B cell (primary cell): ENCODE results near the gene SLC30A3. TPM values are rescaled to one million over a fixed set of nuclear protein-coding genes. Genes with fewer than 3 reads are reported as not detected.

ENCODE experiments used
- ATAC-seq: fragments of 200-7000 bp; cut with Tn5 transposase; one replicate; pipeline ENCODE4 v1.10.0; 2021; ENCODE audit warnings: low read depth, mild to moderate bottlenecking, moderate number of reproducible peaks, moderate library complexity
- CTCF ChIA-PET: fragments of 350-600 bp; sonication (Branson Sonifier 250); formaldehyde crosslinking; loops from one replicate; lab custom pipeline; 2021; ENCODE audit warnings: antibody characterized with exemption, inconsistent platforms; lab: Charles Lee
- POLR2A ChIA-PET: fragments of 350-600 bp; sonication (Branson Sonifier 250); formaldehyde crosslinking; loops from one replicate; lab custom pipeline; 2021; ENCODE audit warnings: antibody characterized with exemption; lab: Charles Lee
- DNase-seq: peaks from one replicate; pipeline ENCODE4 v3.0.0; 2013
- H2AFZ ChIP-seq: 2 replicates; pipeline ENCODE4 v1.6.1; 2012; ENCODE audit warnings: mild to moderate bottlenecking, low read depth, low read length; ENCODE audit not compliant: insufficient read depth, poor library complexity, severe bottlenecking
- H3K27ac ChIP-seq, 2 donors: 1 replicate in 1 of 2; 2 replicates in 1 of 2; pipeline ENCODE4 v1.5.1; 2012 to 2013; ENCODE audit warnings: low read length in 2 of 2, mild to moderate bottlenecking in 2 of 2, moderate library complexity in 1 of 2
- H3K27me3 ChIP-seq, 4 experiments: fragments of 200-600 bp in 1 of 4; sonication (generic) in 1 of 4; replicated peaks in 1 of 4; 1 replicate in 2 of 4; 2 replicates in 2 of 4; pipeline versions ENCODE4 v1.6.1 to v1.7.0; 2013 to 2016; ENCODE audit warnings: low read length in 3 of 4, mild to moderate bottlenecking in 2 of 4, mixed read lengths in 1 of 4, moderate library complexity in 1 of 4; ENCODE audit not compliant: insufficient read depth in 4 of 4, control insufficient read depth in 3 of 4; ENCODE audit errors: control extremely low read depth in 1 of 4
- H3K36me3 ChIP-seq, 2 experiments: replicated peaks in 1 of 2; 1 replicate in 1 of 2; 2 replicates in 1 of 2; pipeline versions ENCODE4 v1.6.1 to v1.7.1; 2013; ENCODE audit warnings: low read length in 1 of 2; ENCODE audit not compliant: insufficient read depth in 2 of 2, control insufficient read depth in 1 of 2; ENCODE audit errors: control extremely low read depth in 1 of 2, extremely low read depth in 1 of 2
- H3K4me1 ChIP-seq, 2 donors: fragments of 200-600 bp in 1 of 2; sonication (generic) in 1 of 2; 1 replicate in 1 of 2; 2 replicates in 1 of 2; pipeline versions ENCODE4 v1.5.1 to v1.6.1; 2013 to 2017; ENCODE audit warnings: low read length in 2 of 2; ENCODE audit not compliant: control insufficient read depth in 2 of 2, insufficient read depth in 2 of 2
- H3K4me2 ChIP-seq: replicated peaks from 2 replicates; pipeline ENCODE3; 2012; ENCODE audit warnings: mild to moderate bottlenecking, low read depth, low read length; ENCODE audit not compliant: poor library complexity, severe bottlenecking
- H3K4me3 ChIP-seq, 5 experiments: fragments of 200-600 bp in 1 of 5; sonication (generic) in 1 of 5; 1 replicate in 3 of 5; 2 replicates in 2 of 5; pipeline versions ENCODE4 v1.5.1 to v1.7.0; 2011 to 2016; ENCODE audit warnings: low read length in 4 of 5, mild to moderate bottlenecking in 4 of 5, low read depth in 2 of 5, control low read depth in 1 of 5, moderate library complexity in 1 of 5; ENCODE audit not compliant: insufficient read depth in 1 of 5; ENCODE audit errors: control extremely low read depth in 1 of 5, extremely low read depth in 1 of 5
- H3K79me2 ChIP-seq: fragments of 200-600 bp; sonication (generic); one replicate; pipeline ENCODE4 v1.6.0; 2016; ENCODE audit warnings: low read length; ENCODE audit not compliant: control insufficient read depth, insufficient read depth
- H3K9ac ChIP-seq: fragments of 200-600 bp; sonication (generic); 2 replicates; pipeline ENCODE4 v1.6.1; 2017; ENCODE audit warnings: mild to moderate bottlenecking, low read length, moderate library complexity
- H3K9me3 ChIP-seq, 3 donors: one replicate each; pipeline versions ENCODE4 v1.6.1 to v1.7.1; 2013; ENCODE audit warnings: low read length in 2 of 3; ENCODE audit not compliant: control insufficient read depth in 2 of 3, insufficient read depth in 1 of 3; ENCODE audit errors: control extremely low read depth in 1 of 3
- H4K20me1 ChIP-seq: 2 replicates; pipeline ENCODE4 v1.6.0; 2012; ENCODE audit warnings: mild to moderate bottlenecking, low read length; ENCODE audit not compliant: insufficient read depth, control insufficient read depth, poor library complexity, severe bottlenecking
- H3K27ac Mint-ChIP-seq: one replicate; pipeline ENCODE4 v1.8.0; 2021; ENCODE audit warnings: mixed read lengths
- H3K27me3 Mint-ChIP-seq: one replicate; pipeline ENCODE4 v1.8.0; 2021; ENCODE audit warnings: mixed read lengths
- H3K4me1 Mint-ChIP-seq: one replicate; pipeline ENCODE4 v1.8.0; 2021; ENCODE audit warnings: mixed read lengths
- H3K4me3 Mint-ChIP-seq: one replicate; pipeline ENCODE4 v1.8.0; 2021; ENCODE audit warnings: mixed read lengths
- H3K9me3 Mint-ChIP-seq: one replicate; pipeline ENCODE4 v1.8.0; 2022; ENCODE audit warnings: mixed read lengths; ENCODE audit not compliant: insufficient read depth
- CTCF ChIP-seq: fragments of 200-600 bp; IDR thresholded peaks from one replicate; pipeline ENCODE4 v1.8.0; 2022; ENCODE audit warnings: antibody characterized with exemption, mild to moderate bottlenecking
- EZH2 ChIP-seq: IDR thresholded peaks from 2 replicates; pipeline ENCODE4 v1.6.1; 2012; ENCODE audit warnings: borderline replicate concordance, low read depth, mild to moderate bottlenecking, moderate library complexity, low read length; ENCODE audit not compliant: insufficient read depth, poor library complexity, severe bottlenecking
- WGBS: methylation state at CpG from one replicate; pipeline ENCODE4 v1.1.5; 2013; ENCODE audit warnings: missing lambda C conversion rate; ENCODE audit not compliant: insufficient coverage; 5-methylcytosine and 5-hydroxymethylcytosine counted together
- intact Hi-C: fragments of 100-400 bp; cut with micrococcal nuclease; formaldehyde crosslinking; loops from one replicate; pipeline ENCODE4 v1.10.0; 2022
- polyA plus RNA-seq: library from polyadenylated mRNA; depleted of rRNA; stranded (reverse); fragments of >200 nt; gene quantifications from 2 replicates; pipeline ENCODE4 v1.2.3, GENCODE V29; 2012
- total RNA-seq, 2 donors: library from RNA; stranded (reverse); fragments of 120-200 nt in 1 of 2; gene quantifications; 1 replicate in 1 of 2; 2 replicates in 1 of 2; pipeline versions ENCODE4 v1.2.3 to v1.2.4, GENCODE V29; 2013 to 2022

SLC30A3 gene
- total and polyA plus RNA-seq, 2 donors (not counting 1 experiment from before 2014, with no cell fraction given) = 0.09 TPM; not detected in 1

GRCh38 chr2:27242614-27242951 lies 20.3 kb downstream of the SLC30A3 start:
- Histone ChIP-seq H3K4me2 (no peak overlapping the region), H3K79me2 (no peaks in the 10 kb centered on the region), H2AFZ (no peak overlapping the region), H3K27me3 (no peaks in the 10 kb centered on the region), H4K20me1 (no peaks in the 10 kb centered on the region), H3K4me3 (no peak overlapping the region), H3K27ac (no peak overlapping the region), H3K4me1 (no peaks in the 10 kb centered on the region), H3K36me3 (peaks cover 0 to 59% of the 10 kb centered on the region in 2 experiments), H3K9ac (no peak overlapping the region), H3K9me3 (no peaks in the 10 kb centered on the region)
- 98% methylated on average over 10 of the region's 16 CpGs for WGBS
- ChIA-PET CTCF (interaction anchor here (1.0 kb wide), 1 partner anchor 59 kb away, joined by 3 read pairs; no protein-coding TSS in a partner anchor), POLR2A (no interaction called here)
- Mint-ChIP-seq H3K27ac (no peak overlapping the region), H3K4me1 (no peaks in the 10 kb centered on the region), H3K4me3 (no peak overlapping the region), H3K27me3 (peaks cover under 1% of the 10 kb centered on the region), H3K9me3 (no peaks in the 10 kb centered on the region)
- intact Hi-C loops = no loop called here
- DNase-seq (no peak), ATAC-seq (no peak)
- TF ChIP-seq CTCF (no peak), EZH2 (no peak)

GRCh38 chr2:27241761-27242613 lies 20.9 kb downstream of the SLC30A3 start:
- Histone ChIP-seq H3K36me3 (peaks cover 0 to 64% of the 10 kb centered on the region in 2 experiments), H3K4me2 (no peak overlapping the region), H3K9ac (no peak overlapping the region), H3K79me2 (no peaks in the 10 kb centered on the region), H3K27ac (no peak overlapping the region), H3K9me3 (no peaks in the 10 kb centered on the region), H3K4me3 (no peak overlapping the region), H4K20me1 (no peaks in the 10 kb centered on the region), H3K4me1 (no peaks in the 10 kb centered on the region), H3K27me3 (no peaks in the 10 kb centered on the region), H2AFZ (no peak overlapping the region)
- H3K27me3 Mint-ChIP-seq = no peaks in the 10 kb centered on the region
- CTCF ChIA-PET = interaction anchor here (1.0 kb wide), 1 partner anchor 60 kb away, joined by 3 read pairs; no protein-coding TSS in a partner anchor
- 78% methylated on average over 24 of the region's 24 CpGs for WGBS
- H3K27ac Mint-ChIP-seq = no peak overlapping the region
- H3K9me3 Mint-ChIP-seq = no peaks in the 10 kb centered on the region
- H3K4me3 Mint-ChIP-seq = no peak overlapping the region
- no peak for TF ChIP-seq EZH2
- no peak for TF ChIP-seq CTCF
- intact Hi-C loops = no loop called here
- H3K4me1 Mint-ChIP-seq = no peaks in the 10 kb centered on the region
- ATAC-seq = no peak
- POLR2A ChIA-PET = no interaction called here
- no peak for DNase-seq
